Hippocampal formation (tissue), 2 donors: ENCODE measurements around the gene KDM4B.

ENCODE experiments used
- DNase-seq, 2 donors: peaks; one replicate each; lab custom pipeline; 2025; lab: John Stamatoyannopoulos, UW

The KDM4B gene

GRCh38 chr19:4984438-4984990 lies 15.6 kb downstream of the KDM4B start:
- DNase-seq = no peak

- DNase-seq = no peak
Measured at GRCh38 chr19:4985551-4985991, 16.7 kb downstream of the KDM4B start.

- no peak for DNase-seq
Measured at GRCh38 chr19:4986056-4986455, 17.1 kb downstream of the KDM4B start.

- DNase-seq = no peak
Measured at GRCh38 chr19:4986471-4986891, 17.6 kb downstream of the KDM4B start.

- DNase-seq = no peak
Measured at GRCh38 chr19:4987256-4987655, 18.3 kb downstream of the KDM4B start.

- DNase-seq = no peak
Measured at GRCh38 chr19:4987692-4988370, 18.9 kb downstream of the KDM4B start.

- DNase-seq = no peak
Measured at GRCh38 chr19:4988770-4989251, 19.9 kb downstream of the KDM4B start.

GRCh38 chr19:4990306-4990705 lies 21.4 kb downstream of the KDM4B start:
- no peak for DNase-seq

- DNase-seq = no peak
Measured at GRCh38 chr19:4991538-4991937, 22.6 kb downstream of the KDM4B start.

- DNase-seq = no peak
Measured at GRCh38 chr19:4991996-4992698, 23.2 kb downstream of the KDM4B start.

GRCh38 chr19:4993683-4994082 lies 24.8 kb downstream of the KDM4B start:
- DNase-seq = no peak

GRCh38 chr19:4996701-4997100 lies 27.8 kb downstream of the KDM4B start:
- no peak for DNase-seq

GRCh38 chr19:4997297-4997696 lies 28.4 kb downstream of the KDM4B start:
- DNase-seq = no peak

- no peak for DNase-seq
Measured at GRCh38 chr19:5000120-5000611, 31.3 kb downstream of the KDM4B start.

- DNase-seq = no peak
Measured at GRCh38 chr19:5001615-5002014, 32.7 kb downstream of the KDM4B start.

GRCh38 chr19:5002143-5002542 lies 33.2 kb downstream of the KDM4B start:
- no peak for DNase-seq

GRCh38 chr19:5003781-5004180 lies 34.9 kb downstream of the KDM4B start:
- no peak for DNase-seq

- DNase-seq = no peak
Measured at GRCh38 chr19:5005096-5005495, 36.2 kb downstream of the KDM4B start.

GRCh38 chr19:5006201-5006600 lies 37.3 kb downstream of the KDM4B start:
- DNase-seq = no peak

- DNase-seq = no peak
Measured at GRCh38 chr19:5006821-5007220, 37.9 kb downstream of the KDM4B start.

- DNase-seq = no peak
Measured at GRCh38 chr19:5011476-5012238, 42.7 kb downstream of the KDM4B start.
